22Rv1 (cell line): Measurements from ENCODE around the gene LRRC38.

ENCODE experiments used
- ZFX ChIP-seq: fragments of 450-650 bp; IDR thresholded peaks from 2 replicates; pipeline ENCODE4 v1.6.1; 2017; ENCODE audit warnings: antibody characterized with exemption, borderline replicate concordance
- TF ChIP-seq, protein P1 (sequence below): fragments of 450-650 bp; IDR thresholded peaks from 2 replicates; pipeline ENCODE4 v1.5.1; 2017; ENCODE audit warnings: mild to moderate bottlenecking

DNA sequence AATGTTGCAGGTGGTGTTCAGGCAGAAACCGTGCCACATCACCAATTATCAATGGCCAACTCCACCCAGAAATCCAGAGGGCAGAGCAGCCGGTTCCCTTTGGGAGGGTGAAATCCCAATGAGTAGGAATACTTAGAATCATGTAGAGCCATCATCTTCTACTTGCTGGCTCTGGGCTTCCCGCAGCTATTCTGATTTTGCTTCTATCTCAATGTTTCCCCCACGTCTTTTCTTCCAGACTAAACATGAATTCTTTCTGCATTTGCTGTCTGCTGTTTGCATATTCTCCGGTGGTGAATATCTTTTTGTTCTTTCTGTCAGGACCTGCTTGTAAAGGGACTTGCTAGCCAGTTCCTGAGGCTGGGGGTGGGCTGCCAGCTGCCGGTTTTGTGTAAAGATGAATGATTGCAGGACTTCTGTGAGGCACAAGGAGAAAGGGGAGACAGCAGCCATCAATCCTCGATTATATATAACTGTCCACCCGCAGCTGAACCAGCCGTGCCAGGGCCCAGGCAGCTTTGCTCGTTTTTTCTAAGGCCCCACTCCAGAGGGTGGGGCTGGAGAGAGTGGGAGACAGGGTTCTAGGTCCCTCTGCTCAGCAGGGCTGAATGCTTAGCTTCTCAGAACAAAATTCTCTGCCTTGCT is 70.3 kb downstream of the LRRC38 start:
- TF ChIP-seq, protein P1, sequence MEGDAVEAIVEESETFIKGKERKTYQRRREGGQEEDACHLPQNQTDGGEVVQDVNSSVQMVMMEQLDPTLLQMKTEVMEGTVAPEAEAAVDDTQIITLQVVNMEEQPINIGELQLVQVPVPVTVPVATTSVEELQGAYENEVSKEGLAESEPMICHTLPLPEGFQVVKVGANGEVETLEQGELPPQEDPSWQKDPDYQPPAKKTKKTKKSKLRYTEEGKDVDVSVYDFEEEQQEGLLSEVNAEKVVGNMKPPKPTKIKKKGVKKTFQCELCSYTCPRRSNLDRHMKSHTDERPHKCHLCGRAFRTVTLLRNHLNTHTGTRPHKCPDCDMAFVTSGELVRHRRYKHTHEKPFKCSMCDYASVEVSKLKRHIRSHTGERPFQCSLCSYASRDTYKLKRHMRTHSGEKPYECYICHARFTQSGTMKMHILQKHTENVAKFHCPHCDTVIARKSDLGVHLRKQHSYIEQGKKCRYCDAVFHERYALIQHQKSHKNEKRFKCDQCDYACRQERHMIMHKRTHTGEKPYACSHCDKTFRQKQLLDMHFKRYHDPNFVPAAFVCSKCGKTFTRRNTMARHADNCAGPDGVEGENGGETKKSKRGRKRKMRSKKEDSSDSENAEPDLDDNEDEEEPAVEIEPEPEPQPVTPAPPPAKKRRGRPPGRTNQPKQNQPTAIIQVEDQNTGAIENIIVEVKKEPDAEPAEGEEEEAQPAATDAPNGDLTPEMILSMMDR: no peak
- TF ChIP-seq ZFX: no peak
